AG08396 (cell line): ENCODE data around the gene CD1D.
"Not testable (repeated sequence)": the region's sequence is repeated elsewhere in the genome, so short reads cannot be mapped to it uniquely, and the experiment has no call there.

Experiments used
- DNase-seq: peaks from one replicate; pipeline ENCODE4 v3.0.0; 2012; ENCODE audit warnings: low spot score, mixed read lengths

The CD1D gene

GRCh38 chr1:158180741-158181576 is at the start of gene CD1D:
Gene CD1D (plus strand): TSS chr1:158180895. CDS start chr1:158181102, 207 bp downstream.
- DNase-seq: peak; percentile 21

DNA sequence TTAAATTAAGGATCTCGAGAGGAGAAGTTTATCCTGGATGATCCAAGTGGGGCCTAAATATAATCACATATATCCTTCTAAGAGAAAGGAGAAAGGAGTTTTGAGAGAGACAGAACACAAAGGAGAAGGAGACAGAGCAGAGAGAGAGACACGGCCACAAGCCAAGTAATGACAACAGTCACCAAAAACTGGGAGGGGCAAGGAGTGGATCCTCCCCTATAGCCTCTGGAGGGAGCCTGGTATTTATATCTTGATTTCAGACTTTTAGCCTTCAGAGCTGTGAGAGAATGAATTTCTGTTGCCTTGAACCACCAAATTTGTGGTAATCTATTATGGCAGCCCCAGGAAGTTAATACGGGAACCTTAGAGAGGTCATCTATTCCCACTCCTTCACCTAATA is 49.5 kb upstream of the CD1D start:
- DNase-seq: no peak

GRCh38 chr1:158140764-158141192 is 39.9 kb upstream of the CD1D start:
- no peak for DNase-seq

DNA sequence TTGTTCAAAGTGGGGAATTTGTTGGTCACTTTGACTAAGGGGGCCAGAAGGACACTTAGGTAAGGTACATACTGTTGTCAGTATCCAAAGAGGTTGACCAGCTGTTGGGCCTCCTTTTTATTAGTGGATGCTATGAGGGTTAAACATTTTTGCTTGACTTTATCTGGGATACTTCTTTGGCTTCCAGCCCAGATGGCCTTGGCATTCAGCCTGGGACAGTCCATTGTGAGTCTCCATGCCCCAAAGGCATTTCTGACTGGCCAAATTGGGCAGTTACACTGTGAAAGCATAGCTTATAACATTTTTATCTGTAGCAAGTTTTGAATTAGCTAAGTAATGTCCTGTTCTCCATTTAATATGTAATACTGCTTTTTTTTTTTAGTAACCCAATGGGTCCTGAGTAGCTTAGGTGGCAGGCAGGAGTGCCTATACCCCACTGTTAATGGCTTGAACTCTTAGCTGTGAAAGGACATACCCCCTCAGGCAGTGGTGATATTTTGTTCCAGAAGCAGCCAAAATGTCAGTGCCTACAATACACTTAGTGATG is 35.4 kb upstream of the CD1D start:
- DNase-seq: no peak

DNA sequence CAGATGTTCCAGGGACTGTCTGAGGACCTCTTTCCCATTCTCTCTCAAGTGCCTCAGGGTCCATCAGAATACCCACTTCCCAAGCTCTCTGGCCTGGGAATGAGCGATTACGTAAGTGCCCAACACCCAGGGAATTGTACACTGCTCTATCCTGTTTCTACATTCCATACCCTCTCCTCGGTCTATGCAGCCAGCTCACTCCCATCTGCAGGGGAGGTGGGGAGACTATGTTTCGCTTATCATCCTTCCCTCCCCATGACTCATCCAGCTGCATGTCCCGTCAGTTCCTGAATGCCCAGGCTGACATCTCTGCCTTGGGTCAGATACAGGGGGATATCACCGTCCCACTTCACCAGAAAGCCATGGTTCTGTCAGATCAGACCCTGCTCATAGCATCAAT is 34.5 kb upstream of the CD1D start:
- DNase-seq: no peak

- no peak for DNase-seq
Measured at GRCh38 chr1:158146739-158147138, 34.0 kb upstream of the CD1D start.

- no peak for DNase-seq
Measured at GRCh38 chr1:158147401-158147800, 33.3 kb upstream of the CD1D start.

- DNase-seq: no peak
Measured at GRCh38 chr1:158147869-158148268, 32.8 kb upstream of the CD1D start.

GRCh38 chr1:158148468-158148867 is 32.2 kb upstream of the CD1D start:
- no peak for DNase-seq

DNA sequence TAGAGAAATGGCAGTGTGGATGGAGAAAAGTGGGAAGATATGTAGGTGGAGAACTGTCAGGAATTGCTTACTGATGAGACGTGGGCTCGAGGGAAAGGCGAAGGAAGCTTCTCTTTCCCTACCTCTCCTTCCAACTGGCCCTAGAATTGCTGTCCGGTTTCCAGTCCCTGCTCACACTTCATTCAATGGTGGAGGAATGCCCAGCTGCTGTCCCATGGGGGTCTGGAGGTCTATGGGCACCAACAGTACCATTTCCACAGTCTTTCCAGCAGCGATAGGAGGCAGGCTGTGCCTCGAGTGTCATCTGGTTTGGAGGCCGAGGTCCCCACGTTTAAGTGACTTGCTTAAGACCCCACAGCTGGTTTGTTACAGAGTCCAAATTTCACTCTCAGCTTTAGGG is 31.5 kb upstream of the CD1D start:
- DNase-seq: no peak

- peak; percentile 98 for DNase-seq
Measured at GRCh38 chr1:158149577-158150269, 31.0 kb upstream of the CD1D start.

DNA sequence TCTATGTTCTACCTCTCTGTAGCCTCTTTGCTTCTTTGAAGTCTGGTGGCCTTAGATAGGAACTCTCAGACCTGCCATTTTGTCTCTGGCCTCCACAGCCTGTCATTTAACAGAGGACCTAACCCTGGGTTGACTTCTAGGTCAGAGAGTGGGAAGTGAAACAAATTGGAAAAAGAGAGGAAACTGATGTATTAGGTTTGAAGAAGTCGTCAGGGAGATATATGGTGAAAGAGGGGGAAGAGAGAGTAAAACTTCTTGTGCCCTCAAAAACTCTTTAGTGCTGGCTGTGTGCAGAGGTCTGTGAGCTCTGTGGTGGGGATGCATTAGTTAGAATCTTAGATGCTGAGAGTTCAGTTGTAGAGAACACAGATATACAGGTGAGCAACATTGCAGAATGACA is 30.2 kb upstream of the CD1D start:
- no peak for DNase-seq

- no peak for DNase-seq
Measured at GRCh38 chr1:158153179-158153578, 27.5 kb upstream of the CD1D start.

DNA sequence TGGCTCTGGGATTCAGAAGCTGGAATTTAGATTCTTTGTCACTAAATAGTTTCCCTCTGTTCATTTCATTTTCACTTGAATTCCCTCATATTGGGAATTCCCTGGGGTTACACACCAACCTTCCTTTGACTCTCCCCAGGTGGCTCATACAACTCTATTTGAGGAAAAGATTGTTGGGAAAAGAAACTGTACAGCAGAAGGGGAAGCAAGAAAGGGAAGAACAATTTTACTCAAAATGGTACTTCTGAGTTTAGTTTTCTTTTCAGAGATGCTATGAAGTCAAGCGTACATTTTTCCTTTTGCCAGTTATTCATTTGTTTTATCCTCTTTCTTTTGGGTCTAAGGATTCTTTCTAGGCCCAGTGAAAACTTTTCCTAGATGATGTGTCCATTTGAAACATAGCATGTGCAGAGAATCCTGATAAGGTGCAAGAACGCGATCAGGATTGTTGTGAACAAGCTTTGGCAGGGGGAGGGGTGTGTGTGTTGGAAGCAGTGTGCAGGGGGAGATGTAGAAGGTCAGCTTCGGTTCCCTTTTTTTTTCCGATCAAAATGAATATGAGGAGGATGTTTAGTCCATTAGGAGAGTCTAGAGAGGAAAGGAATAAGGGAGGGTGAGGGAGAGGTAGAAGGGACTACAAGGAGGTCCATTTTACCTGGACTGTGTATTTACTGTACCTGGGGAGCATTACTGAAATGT is 26.8 kb upstream of the CD1D start:
- DNase-seq: no peak

- no peak for DNase-seq
Measured at GRCh38 chr1:158154501-158154900, 26.2 kb upstream of the CD1D start.

DNA sequence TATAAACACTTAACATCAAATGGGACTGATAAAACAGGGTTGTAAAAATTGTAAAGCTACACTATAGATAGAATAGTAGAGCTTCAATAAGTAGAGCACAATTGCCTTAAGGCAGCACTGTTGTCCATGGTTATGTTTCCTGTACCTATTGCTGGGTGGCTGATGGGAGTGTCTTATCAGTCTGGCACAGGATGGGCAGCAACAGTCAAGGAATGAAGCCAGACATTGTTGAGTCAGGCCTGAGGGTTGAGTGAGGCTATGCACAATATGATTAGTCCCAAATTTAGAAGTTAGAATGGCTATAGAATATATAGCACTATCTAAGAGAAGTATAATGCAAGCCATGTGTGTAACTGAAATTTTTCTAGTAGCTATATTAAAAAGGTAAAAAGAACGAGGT is 25.0 kb upstream of the CD1D start:
- no peak for DNase-seq

GRCh38 chr1:158159597-158159996 is 21.1 kb upstream of the CD1D start:
- DNase-seq: no peak

DNA sequence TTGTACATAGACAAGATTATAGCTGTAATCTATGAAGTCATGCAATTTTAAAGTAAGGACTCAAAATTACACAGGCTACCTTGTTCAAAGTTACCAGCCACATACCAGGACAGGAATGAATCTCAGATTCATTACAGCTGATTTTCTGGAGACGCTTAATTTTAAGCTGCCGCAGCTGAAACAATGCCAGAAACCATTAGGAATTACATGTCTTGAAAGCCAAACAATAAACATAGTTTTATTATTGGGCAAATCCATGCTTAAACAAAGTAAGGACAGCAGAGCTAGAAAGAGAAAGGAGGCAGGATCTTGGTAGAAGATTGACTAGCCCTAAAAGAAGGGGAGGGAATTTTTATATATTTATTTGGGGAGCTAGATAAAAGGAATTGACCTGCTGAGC is 19.2 kb upstream of the CD1D start:
- DNase-seq: no peak

DNA sequence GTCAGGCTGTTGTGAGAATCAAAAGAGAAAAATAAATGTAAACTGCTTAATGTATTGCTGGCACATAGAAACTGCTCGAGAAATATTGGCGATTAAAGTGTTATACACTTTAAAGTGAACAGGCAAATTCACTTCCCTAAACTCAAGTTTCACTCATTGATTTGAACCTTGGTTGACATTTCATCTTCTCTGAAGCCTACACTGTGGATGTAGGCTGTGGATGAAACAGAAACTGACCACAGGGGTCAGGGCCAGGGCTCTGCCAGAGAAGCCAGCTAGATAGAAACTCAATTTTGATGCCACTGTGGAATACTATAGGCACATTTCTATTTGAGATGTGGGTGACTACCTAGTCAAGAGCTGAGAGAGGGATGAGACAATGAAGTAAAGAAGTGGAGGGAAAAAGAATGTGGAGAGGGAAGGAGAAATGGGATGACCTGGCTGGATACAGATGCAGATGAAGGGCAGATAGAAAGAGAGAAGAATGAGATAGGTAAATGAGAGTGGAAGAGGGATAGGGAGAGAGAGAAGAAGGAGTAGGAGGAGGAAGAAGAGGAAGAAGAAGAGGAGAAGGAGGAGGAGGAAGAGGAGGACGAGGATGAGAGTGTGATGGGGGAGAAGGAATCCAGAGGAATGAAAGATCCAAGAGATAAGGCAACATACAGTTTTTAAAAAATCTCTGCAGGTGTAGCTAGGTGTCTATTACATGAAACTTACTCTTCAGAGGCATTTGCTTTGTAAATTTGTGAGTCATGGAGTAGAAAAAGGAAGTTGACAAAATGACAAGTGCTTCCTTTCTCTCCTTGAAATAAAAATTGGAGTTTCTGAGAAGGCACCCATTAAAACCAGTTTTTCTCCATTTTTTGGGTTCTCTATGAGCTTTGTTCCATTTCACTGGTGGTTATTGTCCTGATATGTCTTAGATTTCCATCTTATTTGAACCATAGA is 17.4 kb upstream of the CD1D start:
- no peak for DNase-seq

- no peak for DNase-seq
Measured at GRCh38 chr1:158169105-158169504, 11.6 kb upstream of the CD1D start.

- DNase-seq: not testable (repeated sequence)
Measured at GRCh38 chr1:158175915-158176314, 4.8 kb upstream of the CD1D start.
